HG03025 (cell line): ENCODE measurements around the gene PAH.

Experiments used
- ATAC-seq: cut with Tn5 transposase; IDR thresholded peaks from one replicate; pipeline ENCODE4 v1.9.1; 2021; ENCODE audit warnings: mild to moderate bottlenecking, moderate library complexity; ENCODE audit not compliant: unreplicated experiment, low FRiP score

PAH gene

GRCh38 chr12:102902093-102902492 is 15.0 kb downstream of the PAH start:
- ATAC-seq: no peak

- ATAC-seq: no peak
These were observed 16.7 kb downstream of the PAH start for GRCh38 chr12:102900389-102900788.

GRCh38 chr12:102896067-102896466 is 21.0 kb downstream of the PAH start:
- no peak for ATAC-seq

GRCh38 chr12:102891756-102892155 is 25.3 kb downstream of the PAH start:
- no peak for ATAC-seq

GRCh38 chr12:102888511-102888910 is 28.5 kb downstream of the PAH start:
- no peak for ATAC-seq

DNA sequence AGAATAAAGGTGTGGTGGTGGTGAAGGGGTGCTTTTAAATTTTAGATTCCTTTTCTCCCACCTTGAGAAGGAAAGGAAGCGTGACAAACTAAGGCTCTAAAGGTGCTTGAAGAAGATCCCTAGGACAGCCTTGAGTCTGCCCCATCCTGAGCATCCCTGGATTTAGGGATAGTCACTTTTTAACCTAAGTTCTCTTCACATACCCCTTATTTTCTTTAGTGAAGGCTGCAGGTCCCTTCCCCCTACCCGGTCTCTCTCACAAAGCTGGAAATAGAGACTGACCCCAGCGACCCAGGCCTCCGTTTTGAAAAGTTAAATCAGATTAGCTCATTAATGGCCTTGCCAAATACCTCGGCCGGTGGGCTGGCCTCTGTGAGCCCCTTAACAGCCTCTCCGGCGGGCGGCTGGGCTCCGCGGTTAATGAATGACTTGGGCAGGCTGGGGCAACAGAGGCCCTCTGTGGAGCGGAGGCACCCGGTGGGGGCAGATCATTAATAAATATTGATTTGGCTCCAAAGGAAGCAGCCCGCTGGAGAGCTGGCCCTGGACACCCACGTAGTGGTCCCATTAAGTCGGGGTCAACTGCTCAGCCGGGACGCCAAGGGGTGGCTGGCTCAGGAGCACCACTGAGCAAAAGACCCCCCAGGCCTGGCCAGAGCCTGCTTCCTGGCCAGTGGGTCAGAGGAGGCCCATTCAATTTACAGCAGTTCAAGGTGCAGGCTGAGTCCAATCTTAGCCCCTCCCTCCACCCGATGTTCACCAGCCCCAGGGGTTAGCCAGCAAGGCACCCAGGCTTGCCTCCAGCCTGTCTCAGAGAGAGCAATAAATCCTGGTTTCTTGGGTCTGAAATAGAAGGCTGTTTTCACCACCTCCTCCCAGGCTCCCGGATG is 31.8 kb downstream of the PAH start:
- ATAC-seq: no peak

GRCh38 chr12:102883204-102883799 is 33.7 kb downstream of the PAH start:
- no peak for ATAC-seq

DNA sequence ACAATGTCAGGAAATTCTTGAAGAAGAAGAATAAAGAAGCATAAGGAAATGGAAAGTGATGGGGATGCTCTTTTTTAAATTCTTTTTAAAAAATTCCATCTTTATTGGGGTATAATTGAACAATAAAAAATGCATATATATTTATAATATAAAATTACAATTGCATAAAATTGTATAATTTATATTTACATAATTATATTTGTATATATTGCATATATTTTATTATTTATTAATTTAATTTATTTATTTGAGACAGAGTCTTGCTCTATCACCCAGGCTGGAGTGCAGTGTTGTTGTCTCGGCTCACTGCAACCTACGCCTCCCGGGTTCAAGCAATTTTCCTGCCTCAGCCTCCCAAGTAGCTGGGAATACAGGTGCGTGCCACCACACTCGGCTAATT is 36.3 kb downstream of the PAH start:
- ATAC-seq: no peak

- no peak for ATAC-seq
These were observed 37.8 kb downstream of the PAH start for GRCh38 chr12:102879144-102879763.

DNA sequence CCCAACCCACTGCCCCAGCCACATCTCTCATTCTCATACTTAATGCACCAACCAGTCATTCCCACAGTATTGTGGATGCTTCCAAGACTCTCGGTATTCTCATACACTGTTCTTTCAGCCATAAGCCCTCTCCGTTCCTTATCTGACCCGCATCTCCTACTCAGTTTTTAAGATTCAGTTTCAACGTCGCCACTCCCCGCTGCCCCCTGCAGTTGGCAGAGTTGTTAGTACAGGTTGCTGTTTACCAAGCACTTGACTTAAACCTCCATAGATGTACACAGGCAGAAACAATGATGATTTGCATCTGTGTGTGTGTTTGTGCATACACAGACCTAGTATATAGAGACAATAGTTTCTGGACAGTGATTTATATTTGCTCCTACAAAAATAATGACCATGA is 40.2 kb downstream of the PAH start:
- ATAC-seq: no peak

GRCh38 chr12:102874819-102875218 is 42.2 kb downstream of the PAH start:
- no peak for ATAC-seq

- no peak for ATAC-seq
These were observed 44.0 kb downstream of the PAH start for GRCh38 chr12:102873077-102873476.

DNA sequence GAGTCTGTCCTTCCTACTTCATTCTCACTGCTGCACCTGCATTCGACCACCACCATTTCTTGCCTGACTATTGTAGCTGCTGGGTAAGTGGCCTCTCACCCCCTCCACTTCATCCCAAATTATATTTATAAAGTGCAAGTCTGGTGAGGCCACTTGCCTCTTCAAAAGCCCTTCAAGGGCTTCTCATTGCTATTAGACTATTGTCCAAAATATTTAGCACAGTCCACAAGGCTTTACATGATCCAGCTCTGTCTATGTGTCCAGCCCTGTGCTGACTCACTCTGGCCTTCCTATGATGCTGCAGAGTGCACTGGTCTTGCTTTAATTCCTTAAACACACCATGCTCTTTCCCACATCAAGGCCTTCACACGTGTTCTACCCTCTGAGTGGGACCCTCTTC is 46.0 kb downstream of the PAH start:
- no peak for ATAC-seq

- ATAC-seq: no peak
These were observed 47.5 kb downstream of the PAH start for GRCh38 chr12:102869571-102869970.

DNA sequence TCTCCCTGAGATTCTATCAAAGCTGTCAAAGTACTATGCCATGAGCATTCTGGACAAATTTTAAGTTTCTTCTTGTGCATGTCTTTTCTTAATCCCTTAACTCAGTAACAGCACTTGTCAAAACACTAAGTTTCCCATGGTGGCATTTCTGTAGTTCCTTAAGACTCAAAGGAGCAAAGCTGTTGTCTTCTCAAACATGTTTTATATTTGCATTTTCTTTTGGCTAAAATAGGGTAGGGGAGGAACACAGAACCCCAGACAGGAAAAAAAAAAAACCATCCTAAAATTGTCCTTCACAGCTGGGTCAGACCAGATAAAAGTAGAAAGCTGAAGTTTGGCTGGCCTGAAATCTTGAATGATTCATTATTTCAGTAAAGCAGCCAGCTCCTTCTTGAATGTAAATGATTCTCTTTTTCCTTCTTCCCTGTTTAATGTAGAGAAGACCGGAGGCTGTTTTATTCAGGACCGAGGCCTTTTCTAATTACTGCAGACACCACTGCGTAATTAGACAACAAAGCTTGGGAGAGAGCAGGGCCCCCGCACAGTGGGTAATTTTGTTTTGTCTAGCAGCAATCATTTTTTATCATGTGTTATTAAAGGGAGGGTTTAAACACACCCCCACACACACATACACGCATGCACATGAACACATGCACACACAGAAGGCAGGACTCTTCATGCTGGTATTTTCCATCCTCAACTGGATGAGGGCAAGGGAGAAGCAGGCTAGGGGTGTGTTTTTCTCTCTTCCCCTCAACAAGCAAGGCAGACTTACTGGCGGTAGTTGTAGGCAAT is 51.0 kb downstream of the PAH start:
- ATAC-seq: no peak

DNA sequence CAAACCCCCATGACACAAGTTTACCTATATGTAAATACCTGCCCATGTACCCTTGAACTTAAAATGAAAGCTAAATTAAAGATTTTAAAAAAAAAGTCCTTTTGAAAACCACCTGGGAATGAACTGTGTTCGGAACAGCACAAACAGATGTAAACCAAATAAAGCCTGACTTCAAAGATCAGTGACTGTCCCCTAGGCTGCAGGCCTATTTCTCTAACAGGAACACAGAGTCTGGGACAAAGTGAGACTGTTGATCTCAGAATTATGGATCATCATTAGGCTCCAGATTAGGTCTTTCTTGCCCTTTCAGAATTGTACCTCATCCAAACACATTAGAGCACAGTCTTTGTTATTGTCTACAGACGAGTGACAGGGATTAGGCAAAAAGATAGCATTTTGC is 54.6 kb downstream of the PAH start:
- ATAC-seq: no peak

GRCh38 chr12:102851246-102851645 is 65.8 kb downstream of the PAH start:
- ATAC-seq: no peak

- no peak for ATAC-seq
These were observed 67.2 kb downstream of the PAH start for GRCh38 chr12:102849722-102850447.

GRCh38 chr12:102848832-102849231 is 68.2 kb downstream of the PAH start:
- no peak for ATAC-seq

GRCh38 chr12:102847131-102847530 is 69.9 kb downstream of the PAH start:
- ATAC-seq: no peak
